HG03460 (cell line): ENCODE measurements around the gene JPH2.
"Not testable (repeated sequence)": the region's sequence is repeated elsewhere in the genome, so short reads cannot be mapped to it uniquely, and the experiment has no call there.

Source experiments
- ATAC-seq: cut with Tn5 transposase; IDR thresholded peaks from one replicate; pipeline ENCODE4 v1.9.1; 2021; ENCODE audit not compliant: unreplicated experiment

The JPH2 gene

GRCh38 chr20:44212792-44213191, 25.8 kb upstream of the JPH2 start:
- no peak for ATAC-seq

GRCh38 chr20:44211177-44212039, 24.4 kb upstream of the JPH2 start:
- ATAC-seq, result no peak

- ATAC-seq, result peak; percentile 82
These were observed 23.6 kb upstream of the JPH2 start, which contains the start of gene OSER1 for GRCh38 chr20:44210406-44211176. OSER1 (minus strand) TSS chr20:44210771; CDS start chr20:44206957, 3,814 bp downstream.

- no peak for ATAC-seq
These were observed 22.9 kb upstream of the JPH2 start for GRCh38 chr20:44209686-44210405.

- ATAC-seq, result no peak
These were observed 21.8 kb upstream of the JPH2 start for GRCh38 chr20:44208770-44209169.

GRCh38 chr20:44208165-44208564, 21.2 kb upstream of the JPH2 start:
- no peak for ATAC-seq

- no peak for ATAC-seq
These were observed 20.2 kb upstream of the JPH2 start for GRCh38 chr20:44207126-44207723.

- ATAC-seq, result no peak
These were observed 19.1 kb upstream of the JPH2 start for GRCh38 chr20:44206132-44206531.

- ATAC-seq, result no peak
These were observed 17.8 kb upstream of the JPH2 start for GRCh38 chr20:44204832-44205215.

- no peak for ATAC-seq
These were observed 17.3 kb upstream of the JPH2 start for GRCh38 chr20:44204156-44204831.

- no peak for ATAC-seq
These were observed 16.2 kb upstream of the JPH2 start for GRCh38 chr20:44203161-44203560.

GRCh38 chr20:44200983-44201382, 14.0 kb upstream of the JPH2 start:
- no peak for ATAC-seq

GRCh38 chr20:44200371-44200770, 13.4 kb upstream of the JPH2 start:
- no peak for ATAC-seq

GRCh38 chr20:44199877-44200276, 12.9 kb upstream of the JPH2 start:
- ATAC-seq, result no peak

GRCh38 chr20:44198872-44199271, 11.9 kb upstream of the JPH2 start:
- no peak for ATAC-seq

GRCh38 chr20:44196271-44196670, 9.3 kb upstream of the JPH2 start:
- no peak for ATAC-seq

GRCh38 chr20:44195605-44196004, 8.6 kb upstream of the JPH2 start:
- no peak for ATAC-seq

- ATAC-seq, result no peak
These were observed 6.8 kb upstream of the JPH2 start for GRCh38 chr20:44193801-44194200.

GRCh38 chr20:44191640-44192039, 4.7 kb upstream of the JPH2 start:
- ATAC-seq, result not testable (repeated sequence)

GRCh38 chr20:44190197-44190852, 3.3 kb upstream of the JPH2 start:
- not testable (repeated sequence) for ATAC-seq
